Breast epithelium (tissue), 4 donors: ENCODE results near the gene GP1BB. TPM values are rescaled to one million over a fixed set of nuclear protein-coding genes. Genes with fewer than 3 reads are reported as not detected.
"Not testable (repeated sequence)": the region's sequence is repeated elsewhere in the genome, so short reads cannot be mapped to it uniquely, and the experiment has no call there.

Experiments used
- DNase-seq, 2 donors: peaks; one replicate each; pipeline ENCODE4 v3.0.0-alpha.2; 2019; ENCODE audit warnings: low spot score in 2 of 2
- H3K27ac ChIP-seq, 2 donors: fragments of 200-600 bp; sonication (generic) in 1 of 2; one replicate each; pipeline ENCODE4 v1.5.1; 2016 to 2019; ENCODE audit warnings: mild to moderate bottlenecking in 1 of 2
- H3K27me3 ChIP-seq, 2 donors: fragments of 200-600 bp; sonication (generic) in 1 of 2; one replicate each; pipeline versions ENCODE4 v1.5.1 to v1.6.0; 2017 to 2019; ENCODE audit warnings: control low read depth in 1 of 2, mild to moderate bottlenecking in 1 of 2
- H3K36me3 ChIP-seq: fragments of 200-600 bp; one replicate; pipeline ENCODE4 v1.5.1; 2019
- H3K4me1 ChIP-seq, 2 donors: fragments of 200-600 bp; sonication (generic); one replicate each; pipeline ENCODE4 v1.5.1; 2016 to 2019; ENCODE audit warnings: control low read depth in 1 of 2
- H3K4me3 ChIP-seq, 3 donors: fragments of 200-600 bp; sonication (generic); 1 replicate in 2 of 3; 2 replicates in 1 of 3; pipeline ENCODE4 v1.5.1; 2016 to 2019; ENCODE audit warnings: mild to moderate bottlenecking in 3 of 3, moderate library complexity in 2 of 3
- H3K9me3 ChIP-seq, 2 donors: fragments of 200-600 bp; sonication (generic) in 1 of 2; one replicate each; pipeline ENCODE4 v1.5.1; 2016 to 2019; ENCODE audit warnings: control low read depth in 1 of 2
- CTCF ChIP-seq, 3 donors: fragments of 450-650 bp; IDR thresholded peaks; one replicate each; pipeline ENCODE4 v1.5.1; 2016 to 2017; ENCODE audit warnings: antibody characterized with exemption in 3 of 3, mild to moderate bottlenecking in 3 of 3, moderate library complexity in 3 of 3
- POLR2A ChIP-seq: fragments of 450-650 bp; IDR thresholded peaks from one replicate; pipeline ENCODE4 v1.6.1; 2016; ENCODE audit warnings: antibody characterized with exemption, mild to moderate bottlenecking, moderate library complexity
- POLR2AphosphoS5 ChIP-seq, 3 donors: sonication (generic); formaldehyde crosslinking; IDR thresholded peaks; one replicate each; pipeline ENCODE4 v1.6.1; 2017; ENCODE audit warnings: antibody characterized with exemption in 3 of 3
- intact Hi-C: fragments of 100-400 bp; cut with DNase I; formaldehyde crosslinking; loops from one replicate; pipeline ENCODE4 v1.15.1; 2023; ENCODE audit warnings: low total_unique reads
- total RNA-seq, 3 donors: library from RNA; depleted of rRNA; stranded (reverse); fragments of >200 nt; gene quantifications; one replicate each; pipeline ENCODE4 v1.1.0, GENCODE V29; 2016

GP1BB gene
- total RNA-seq = 1 to 10 TPM; 1.3 to 6.2 (median 2.9) TPM

- intact Hi-C loops = no loop called here
- Histone ChIP-seq H3K36me3 (no peaks in the 10 kb centered on the region), H3K9me3 (no peaks in the 10 kb centered on the region), H3K4me3 (peak within 1 kb of the TSS in 2 of 3 donors; percentile 3 to 43), H3K27ac (no peak within 1 kb of the TSS), H3K27me3 (peaks cover 0 to 2% of the 10 kb centered on the region in 2 donors), H3K4me1 (peaks cover 0 to 6% of the 10 kb centered on the region in 2 donors)
- no peak for DNase-seq
- TF ChIP-seq POLR2AphosphoS5 (IDR thresholded peaks at IDR 0.05) (no peak), CTCF (IDR thresholded peaks at IDR 0.05) (peak in 1 of 3 donors; percentile 6)
These were observed at the start of gene GP1BB for GRCh38 chr22:19723232-19723982. Gene GP1BB (plus strand): TSS chr22:19723539. CDS start chr22:19723570, 31 bp downstream.

GRCh38 chr22:19673660-19674059 lies 49.7 kb upstream of the GP1BB start:
- TF ChIP-seq CTCF (IDR thresholded peaks at IDR 0.05) = no peak
- TF ChIP-seq POLR2A = no peak
- no peak for TF ChIP-seq POLR2AphosphoS5 (IDR thresholded peaks at IDR 0.05)
- Histone ChIP-seq H3K27ac (no peak overlapping the region), H3K27me3 (no peaks in the 10 kb centered on the region), H3K36me3 (no peaks in the 10 kb centered on the region), H3K4me3 (no peak overlapping the region), H3K4me1 (no peaks in the 10 kb centered on the region), H3K9me3 (no peaks in the 10 kb centered on the region)
- intact Hi-C loops = no loop called here
- DNase-seq = no peak

- intact Hi-C loops = no loop called here
- DNase-seq = peak in 1 of 2 donors; percentile 24
- no peaks in the 10 kb centered on the region for H3K27me3 ChIP-seq
These were observed 49.0 kb upstream of the GP1BB start for GRCh38 chr22:19674129-19674928.

GRCh38 chr22:19674929-19675253 lies 48.4 kb upstream of the GP1BB start:
- H3K9me3 ChIP-seq = no peaks in the 10 kb centered on the region
- peak in 1 of 2 donors; percentile 24 for DNase-seq
- H3K4me1 ChIP-seq = no peaks in the 10 kb centered on the region
- no peaks in the 10 kb centered on the region for H3K36me3 ChIP-seq
- intact Hi-C loops = no loop called here
- TF ChIP-seq POLR2AphosphoS5 (IDR thresholded peaks at IDR 0.05) = no peak
- TF ChIP-seq POLR2A = no peak
- no peak for TF ChIP-seq CTCF (IDR thresholded peaks at IDR 0.05)
- peaks cover 0 to 2% of the 10 kb centered on the region in 2 donors for H3K27me3 ChIP-seq
- no peak overlapping the region for H3K27ac ChIP-seq
- no peak overlapping the region for H3K4me3 ChIP-seq

More at GRCh38 chr22:19674129-19674928, 49.0 kb upstream of the GP1BB start:
- H3K9me3 ChIP-seq = no peaks in the 10 kb centered on the region
- H3K4me3 ChIP-seq = no peak overlapping the region
- TF ChIP-seq CTCF (IDR thresholded peaks at IDR 0.05) = no peak
- no peak for TF ChIP-seq POLR2A
- no peak for TF ChIP-seq POLR2AphosphoS5 (IDR thresholded peaks at IDR 0.05)
- H3K36me3 ChIP-seq = no peaks in the 10 kb centered on the region
- no peaks in the 10 kb centered on the region for H3K4me1 ChIP-seq
- no peak overlapping the region for H3K27ac ChIP-seq

GRCh38 chr22:19675428-19675827 lies 47.9 kb upstream of the GP1BB start:
- TF ChIP-seq CTCF (IDR thresholded peaks at IDR 0.05) (no peak), POLR2A (no peak), POLR2AphosphoS5 (IDR thresholded peaks at IDR 0.05) (no peak)

GRCh38 chr22:19676437-19676836 lies 46.9 kb upstream of the GP1BB start:
- peak in 1 of 2 donors; percentile 0 for DNase-seq
- intact Hi-C loops, H3K4me1 ChIP-seq, H3K27ac ChIP-seq, H3K9me3 ChIP-seq, H3K36me3 ChIP-seq, H3K4me3 ChIP-seq: not testable (repeated sequence)
- H3K27me3 ChIP-seq = peaks cover 0 to 12% of the 10 kb centered on the region in 2 donors

More at GRCh38 chr22:19675428-19675827, 47.9 kb upstream of the GP1BB start:
- Histone ChIP-seq H3K36me3 (no peaks in the 10 kb centered on the region), H3K9me3 (no peaks in the 10 kb centered on the region), H3K27ac (no peak overlapping the region), H3K4me1 (no peaks in the 10 kb centered on the region), H3K27me3 (peaks cover 0 to 8% of the 10 kb centered on the region in 2 donors), H3K4me3 (no peak overlapping the region)
- intact Hi-C loops = no loop called here
- peak in 1 of 2 donors; percentile 40 for DNase-seq
